ENCODE data around the gene VAPA.

VAPA gene

DNA sequence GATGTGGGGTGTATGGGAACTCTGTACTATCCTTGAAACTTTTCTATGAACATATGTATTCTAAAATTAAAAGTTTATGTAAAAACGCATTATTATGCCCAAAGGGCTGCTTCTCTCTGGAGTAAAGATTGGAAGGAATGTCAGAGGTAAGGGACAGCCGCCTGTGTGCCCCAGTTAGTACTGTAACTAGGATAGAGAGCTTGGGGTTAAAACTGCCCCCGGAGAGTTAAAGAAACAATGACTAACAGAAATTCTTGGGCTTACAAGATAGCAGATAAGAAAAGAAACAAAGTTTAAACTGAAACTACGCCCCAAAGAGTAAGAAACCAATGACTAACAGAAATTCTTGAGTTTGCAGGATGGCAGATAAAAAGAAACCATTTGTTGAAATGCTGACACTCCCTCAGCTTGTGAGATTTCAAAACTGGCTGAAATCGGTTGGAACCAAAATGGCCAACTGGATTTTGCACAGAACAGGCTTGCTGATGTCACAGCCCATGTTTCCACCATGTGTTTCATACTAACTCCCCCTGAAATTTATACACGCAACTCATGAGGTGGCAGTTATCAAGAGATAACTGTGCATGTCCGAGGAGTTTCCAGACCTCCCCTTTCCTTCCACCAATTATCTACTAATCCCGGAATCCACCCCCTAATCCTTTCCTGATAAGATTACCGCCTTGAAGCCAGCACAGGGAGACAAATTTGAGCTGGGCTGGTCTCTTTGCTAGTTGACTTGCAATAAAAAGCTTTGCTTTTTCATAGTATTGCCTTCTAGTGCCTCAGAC lies 36.8 kb upstream of the VAPA start:
- TF ChIP-seq, protein P1, sequence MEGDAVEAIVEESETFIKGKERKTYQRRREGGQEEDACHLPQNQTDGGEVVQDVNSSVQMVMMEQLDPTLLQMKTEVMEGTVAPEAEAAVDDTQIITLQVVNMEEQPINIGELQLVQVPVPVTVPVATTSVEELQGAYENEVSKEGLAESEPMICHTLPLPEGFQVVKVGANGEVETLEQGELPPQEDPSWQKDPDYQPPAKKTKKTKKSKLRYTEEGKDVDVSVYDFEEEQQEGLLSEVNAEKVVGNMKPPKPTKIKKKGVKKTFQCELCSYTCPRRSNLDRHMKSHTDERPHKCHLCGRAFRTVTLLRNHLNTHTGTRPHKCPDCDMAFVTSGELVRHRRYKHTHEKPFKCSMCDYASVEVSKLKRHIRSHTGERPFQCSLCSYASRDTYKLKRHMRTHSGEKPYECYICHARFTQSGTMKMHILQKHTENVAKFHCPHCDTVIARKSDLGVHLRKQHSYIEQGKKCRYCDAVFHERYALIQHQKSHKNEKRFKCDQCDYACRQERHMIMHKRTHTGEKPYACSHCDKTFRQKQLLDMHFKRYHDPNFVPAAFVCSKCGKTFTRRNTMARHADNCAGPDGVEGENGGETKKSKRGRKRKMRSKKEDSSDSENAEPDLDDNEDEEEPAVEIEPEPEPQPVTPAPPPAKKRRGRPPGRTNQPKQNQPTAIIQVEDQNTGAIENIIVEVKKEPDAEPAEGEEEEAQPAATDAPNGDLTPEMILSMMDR (IDR thresholded peaks at IDR 0.05; ENCODE audit: low read depth, low read length, missing control alignments) = no peak
- H3K4me3 ChIP-seq (ENCODE audit: low read depth, low read length) = no peak overlapping the region

DNA sequence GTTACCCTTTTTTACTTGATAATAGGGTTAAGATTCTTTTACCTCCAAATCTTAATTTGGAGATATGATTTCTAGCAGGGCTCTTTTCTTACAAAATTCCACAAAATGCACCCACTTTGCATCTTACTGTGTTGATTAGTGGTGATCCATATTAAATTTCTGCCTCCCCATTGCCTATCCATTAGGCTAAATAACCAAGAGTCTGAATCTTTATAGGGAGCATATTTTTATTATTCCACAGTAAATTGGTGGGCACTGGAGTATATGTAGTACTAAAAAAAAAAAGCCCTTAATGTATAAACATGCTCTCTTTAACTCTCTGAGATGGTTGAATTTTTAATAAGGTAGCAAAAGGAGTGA lies 36.2 kb upstream of the VAPA start:
- H3K4me3 ChIP-seq (ENCODE audit: low read depth, low read length) = no peak overlapping the region
- DNase-seq (ENCODE audit: low read depth) = no peak
- TF ChIP-seq, protein P1 (IDR thresholded peaks at IDR 0.05; ENCODE audit: low read depth, low read length, missing control alignments) = no peak

More for the DNA sequence above, 36.8 kb upstream of the VAPA start:
- DNase-seq (ENCODE audit: low read depth) = no peak

DNA sequence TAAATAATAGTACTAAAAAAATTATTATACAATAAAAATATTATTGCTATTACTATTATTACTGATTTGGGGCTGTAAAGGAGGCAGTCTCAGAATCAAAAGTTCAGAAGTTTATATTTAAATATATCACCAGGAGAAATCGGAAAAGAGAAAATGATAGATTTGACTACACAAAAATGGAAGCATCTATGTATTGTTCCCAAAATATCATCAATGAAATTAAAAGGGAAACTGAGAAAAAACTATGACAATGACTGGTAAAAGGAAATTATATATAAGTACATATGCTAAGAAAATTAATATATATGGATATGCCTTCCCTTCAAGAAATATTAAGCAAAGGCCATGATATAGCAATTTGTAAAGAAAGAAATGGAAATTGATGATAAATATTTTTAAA lies 35.7 kb upstream of the VAPA start:
- DNase-seq (ENCODE audit: low read depth) = no peak
- H3K4me3 ChIP-seq (ENCODE audit: low read depth, low read length) = no peak overlapping the region
- TF ChIP-seq, protein P1 (IDR thresholded peaks at IDR 0.05; ENCODE audit: low read depth, low read length, missing control alignments) = no peak

DNA sequence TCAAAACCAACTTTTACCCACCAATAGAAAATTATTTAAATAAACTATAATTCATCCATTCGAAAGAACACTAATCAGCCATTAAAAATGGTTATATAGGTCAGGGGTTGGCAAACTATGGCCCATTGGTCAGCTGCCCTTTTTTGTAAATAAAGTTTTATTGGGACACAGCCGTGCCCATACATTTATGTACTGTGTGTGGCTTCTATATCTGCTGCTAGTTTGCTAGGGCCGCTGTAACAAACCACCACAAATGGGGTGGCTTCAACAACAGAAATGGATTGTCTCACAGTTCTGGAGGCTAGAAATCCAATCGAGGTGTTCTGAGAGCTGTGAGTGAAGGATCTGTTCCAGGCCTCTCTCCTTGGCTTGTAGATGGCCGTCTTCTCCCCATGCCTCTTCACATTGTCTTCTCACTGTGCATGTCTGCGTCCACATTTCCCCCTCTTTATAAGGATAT lies 35.0 kb upstream of the VAPA start:
- no peak overlapping the region for H3K4me3 ChIP-seq (ENCODE audit: low read depth, low read length)
- DNase-seq (ENCODE audit: low read depth) = no peak
- TF ChIP-seq, protein P1 (IDR thresholded peaks at IDR 0.05; ENCODE audit: low read depth, low read length, missing control alignments) = no peak

DNA sequence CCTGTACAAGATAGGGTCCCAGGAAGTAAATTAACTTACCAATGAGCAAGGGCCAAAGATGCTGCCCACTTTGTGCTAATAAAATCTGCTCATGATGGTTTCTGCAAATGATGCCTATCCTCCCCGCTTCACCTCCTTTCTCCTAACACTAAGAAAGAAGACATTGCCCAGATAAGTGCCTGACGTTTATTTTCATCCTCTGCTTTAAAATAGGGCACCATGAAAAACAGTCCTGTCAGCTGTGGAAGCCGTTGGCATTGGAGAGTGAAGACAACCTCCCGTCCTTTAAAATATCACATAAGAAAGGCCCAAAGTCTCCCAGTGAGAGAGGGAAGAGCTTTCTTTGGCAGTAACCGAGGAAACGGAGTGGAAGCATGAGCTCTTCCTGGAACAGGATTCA lies 29.7 kb upstream of the VAPA start:
- H3K4me3 ChIP-seq (ENCODE audit: low read depth, low read length) = no peak overlapping the region
- no peak for DNase-seq (ENCODE audit: low read depth)
- TF ChIP-seq, protein P1 (IDR thresholded peaks at IDR 0.05; ENCODE audit: low read depth, low read length, missing control alignments) = no peak

DNA sequence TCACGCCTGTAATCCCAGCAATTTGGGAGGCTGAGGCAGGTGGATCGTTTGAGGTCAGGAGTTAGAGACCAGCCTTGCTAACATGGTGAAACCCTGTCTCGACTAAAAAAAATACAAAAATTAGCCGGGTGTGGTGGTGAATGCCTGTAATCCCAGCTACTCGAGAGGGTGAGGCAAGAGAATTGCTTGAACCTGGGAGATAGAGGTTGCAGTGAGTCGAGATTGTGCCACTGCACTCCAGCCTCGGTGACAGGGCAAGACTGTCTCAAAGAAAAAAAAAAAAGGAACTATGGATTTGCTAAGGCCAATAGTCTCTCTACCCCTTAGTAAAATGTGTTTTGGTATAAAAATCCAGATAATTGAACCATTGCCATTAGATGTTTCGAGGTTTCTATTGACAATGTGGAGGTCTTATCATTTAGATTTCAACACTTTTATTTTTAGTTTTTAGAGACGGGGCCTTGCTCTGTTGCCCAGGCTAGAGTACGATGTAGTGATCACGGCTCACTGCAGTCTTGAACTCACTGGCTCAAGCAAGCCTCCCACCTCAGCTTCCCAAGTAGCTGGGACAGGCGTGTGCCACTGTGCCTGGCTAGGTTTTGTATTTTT lies 29.2 kb upstream of the VAPA start:
- DNase-seq (ENCODE audit: low read depth) = no peak
- TF ChIP-seq, protein P1 (IDR thresholded peaks at IDR 0.05; ENCODE audit: low read depth, low read length, missing control alignments) = no peak
- H3K4me3 ChIP-seq (ENCODE audit: low read depth, low read length) = no peak overlapping the region

Data from GM12864 (cell line).